Measurements from ENCODE around the gene KRT17. TPM values are rescaled to one million over a fixed set of nuclear protein-coding genes. Genes with fewer than 3 reads are reported as not detected.

The KRT17 gene
- total RNA-seq, 1 donor from 2014 or later = 238 TPM

GRCh38 chr17:41651625-41652460, 27.5 kb upstream of the KRT17 start:
- TF ChIP-seq CTCF (IDR thresholded peaks at IDR 0.05; ENCODE audit: unreplicated experiment) = no peak
- DNase-seq (ENCODE audit: low spot score in 2 of 2, unreplicated experiment in 2 of 2) = no peak
- peak overlapping the region; percentile 60 for H3K27ac Mint-ChIP-seq
- H3K4me3 Mint-ChIP-seq = no peak overlapping the region
- peaks cover 49% of the 10 kb centered on the region for H3K4me1 Mint-ChIP-seq
- no peaks in the 10 kb centered on the region for H3K36me3 Mint-ChIP-seq
- H3K27me3 Mint-ChIP-seq (ENCODE audit: low read depth) = no peaks in the 10 kb centered on the region
- H3K9me3 Mint-ChIP-seq = no peaks in the 10 kb centered on the region

- H3K36me3 Mint-ChIP-seq = no peaks in the 10 kb centered on the region
- H3K27ac Mint-ChIP-seq = peak overlapping the region; percentile 71
- no peak for DNase-seq (ENCODE audit: low spot score in 2 of 2, unreplicated experiment in 2 of 2)
- no peak for TF ChIP-seq CTCF (IDR thresholded peaks at IDR 0.05; ENCODE audit: unreplicated experiment)
- peaks cover 45% of the 10 kb centered on the region for H3K4me1 Mint-ChIP-seq
- no peaks in the 10 kb centered on the region for H3K9me3 Mint-ChIP-seq
- no peak overlapping the region for H3K4me3 Mint-ChIP-seq
- no peaks in the 10 kb centered on the region for H3K27me3 Mint-ChIP-seq (ENCODE audit: low read depth)
Observed at GRCh38 chr17:41650794-41651624, 26.6 kb upstream of the KRT17 start.

- no peak for TF ChIP-seq CTCF (IDR thresholded peaks at IDR 0.05; ENCODE audit: unreplicated experiment)
- H3K27ac Mint-ChIP-seq = no peak overlapping the region
Observed at GRCh38 chr17:41649923-41650519, 25.6 kb upstream of the KRT17 start.

GRCh38 chr17:41648411-41649195, 24.2 kb upstream of the KRT17 start:
- H3K4me1 Mint-ChIP-seq = peaks cover 36% of the 10 kb centered on the region

More at GRCh38 chr17:41649923-41650519, 25.6 kb upstream of the KRT17 start:
- no peaks in the 10 kb centered on the region for H3K9me3 Mint-ChIP-seq
- H3K36me3 Mint-ChIP-seq = no peaks in the 10 kb centered on the region
- H3K27me3 Mint-ChIP-seq (ENCODE audit: low read depth) = no peaks in the 10 kb centered on the region
- H3K4me1 Mint-ChIP-seq = peaks cover 44% of the 10 kb centered on the region
- no peak for DNase-seq (ENCODE audit: low spot score in 2 of 2, unreplicated experiment in 2 of 2)
- no peak overlapping the region for H3K4me3 Mint-ChIP-seq

More at GRCh38 chr17:41648411-41649195, 24.2 kb upstream of the KRT17 start:
- H3K27ac Mint-ChIP-seq = peak overlapping the region; percentile 89
- peak; percentile 86 to 96 for DNase-seq (ENCODE audit: low spot score in 2 of 2, unreplicated experiment in 2 of 2)
- no peaks in the 10 kb centered on the region for H3K27me3 Mint-ChIP-seq (ENCODE audit: low read depth)
- no peaks in the 10 kb centered on the region for H3K36me3 Mint-ChIP-seq
- TF ChIP-seq CTCF (IDR thresholded peaks at IDR 0.05; ENCODE audit: unreplicated experiment) = peak; percentile 79
- H3K4me3 Mint-ChIP-seq = peak overlapping the region; percentile 61
- no peaks in the 10 kb centered on the region for H3K9me3 Mint-ChIP-seq

Data from mesothelial cell of epicardium (in vitro differentiated cells).